ENCODE results near the gene F2R. TPM values are rescaled to one million over a fixed set of nuclear protein-coding genes. Genes with fewer than 3 reads are reported as not detected.
"Not testable (repeated sequence)": the region's sequence is repeated elsewhere in the genome, so short reads cannot be mapped to it uniquely, and the experiment has no call there.

Gene F2R
- polyA plus RNA-seq, 1 donor: 52.5 TPM

DNA sequence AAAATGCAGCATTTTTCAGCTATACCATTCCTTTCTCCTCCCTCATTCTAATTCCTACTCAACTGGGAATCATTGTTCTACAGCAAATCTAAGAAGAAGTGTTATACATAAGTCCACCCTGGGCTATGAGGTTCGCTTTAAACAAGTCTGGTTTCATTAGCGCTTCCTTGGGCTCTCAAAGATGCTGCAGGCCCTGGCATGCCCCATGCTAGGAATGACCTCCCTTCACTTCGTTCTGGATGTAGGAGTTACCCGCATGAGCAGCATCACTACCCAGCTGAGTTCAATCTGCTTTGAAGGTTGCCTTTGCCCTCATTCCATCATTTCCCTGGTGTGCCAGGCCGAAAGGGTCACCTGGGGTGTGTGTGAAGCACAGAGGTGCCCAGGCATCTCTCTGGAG, 35.4 kb downstream of the F2R start:
- Histone ChIP-seq H3K4me1 (ENCODE audit: control insufficient read depth, insufficient read depth, low read length) (no peaks in the 10 kb centered on the region), H3K9me3 (ENCODE audit: control insufficient read depth, low read depth, low read length) (no peaks in the 10 kb centered on the region), H3K27me3 (ENCODE audit: control insufficient read depth, insufficient read depth, low read length) (no peaks in the 10 kb centered on the region), H3K36me3 (ENCODE audit: control insufficient read depth, insufficient read depth, low read length) (no peaks in the 10 kb centered on the region), H3K27ac (ENCODE audit: low read length) (no peak overlapping the region), H3K4me3 (ENCODE audit: low read length) (no peak overlapping the region)
- no peak for DNase-seq
- no CpG with 5 or more reads among the region's 5 CpGs for WGBS (ENCODE audit: insufficient coverage, low lambda C conversion rate)

DNA sequence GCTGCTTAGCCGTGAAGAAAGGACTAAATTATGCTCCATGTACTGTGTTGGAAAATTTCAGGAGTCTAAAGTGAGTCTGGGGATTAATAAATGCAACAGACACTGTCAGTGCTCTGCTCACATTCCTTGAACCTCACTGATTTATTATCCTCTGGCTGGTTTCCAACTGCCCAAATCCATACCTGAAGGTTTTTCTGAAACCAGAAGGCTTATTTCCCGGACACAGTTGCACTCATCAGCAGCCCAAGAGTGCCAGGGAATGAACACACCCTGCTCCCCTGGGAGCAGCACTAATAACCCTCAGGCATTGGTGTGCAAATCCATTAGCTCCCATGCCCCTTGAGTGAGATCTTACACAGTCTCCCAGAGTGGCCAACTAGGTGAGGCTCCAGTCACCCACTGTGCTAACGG, 38.7 kb downstream of the F2R start:
- Histone ChIP-seq H3K27me3 (ENCODE audit: control insufficient read depth, insufficient read depth, low read length) (no peaks in the 10 kb centered on the region), H3K36me3 (ENCODE audit: control insufficient read depth, insufficient read depth, low read length) (no peaks in the 10 kb centered on the region), H3K4me3 (ENCODE audit: low read length) (no peak overlapping the region), H3K4me1 (ENCODE audit: control insufficient read depth, insufficient read depth, low read length) (peaks cover 3% of the 10 kb centered on the region), H3K9me3 (ENCODE audit: control insufficient read depth, low read depth, low read length) (no peaks in the 10 kb centered on the region), H3K27ac (ENCODE audit: low read length) (no peak overlapping the region)
- 100% methylated on average over 1 of the region's 3 CpGs for WGBS (ENCODE audit: insufficient coverage, low lambda C conversion rate)
- DNase-seq: no peak

DNA sequence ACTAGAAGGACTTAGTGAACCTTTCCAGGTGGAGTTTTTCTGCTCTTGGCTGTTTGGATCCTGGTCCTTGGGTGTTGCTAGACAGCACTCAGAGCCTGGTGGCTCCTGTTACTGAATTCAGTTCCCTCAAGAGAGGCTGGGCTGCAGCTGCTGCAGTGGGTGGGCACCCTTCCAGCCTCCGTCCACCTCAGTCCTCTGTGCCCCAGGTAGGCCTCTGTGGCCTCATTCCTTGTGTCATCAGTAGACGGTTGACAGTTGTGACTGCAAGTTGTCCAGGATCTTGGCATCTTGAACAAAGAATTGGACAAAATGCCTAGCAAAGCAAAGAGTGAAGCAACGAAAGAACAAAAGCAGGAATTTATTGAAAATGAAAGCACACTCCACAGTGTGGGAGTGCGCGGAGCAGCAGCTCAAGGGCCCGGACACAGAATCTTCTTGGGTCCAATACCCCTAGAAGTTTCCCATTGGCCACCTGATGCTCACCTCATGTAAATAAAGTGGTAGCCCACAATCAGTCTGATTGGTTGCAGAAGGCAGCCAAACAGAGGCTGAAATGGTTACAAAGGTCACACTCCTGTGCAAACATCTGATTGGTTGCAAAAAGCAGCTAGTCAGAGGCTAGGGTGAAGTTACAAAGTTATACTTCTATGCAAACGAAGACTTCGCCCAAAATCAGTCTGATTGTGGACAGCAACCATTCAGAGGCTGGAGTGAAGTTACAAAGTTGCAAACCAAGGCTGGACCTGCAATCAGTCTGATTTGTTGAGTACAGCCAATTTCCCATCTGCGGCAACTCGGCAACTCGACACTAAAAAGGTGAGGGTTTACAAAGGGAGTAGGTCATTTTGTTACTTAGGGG, 40.1 kb downstream of the F2R start:
- Histone ChIP-seq H3K9me3 (ENCODE audit: control insufficient read depth, low read depth, low read length) (no peaks in the 10 kb centered on the region), H3K36me3 (ENCODE audit: control insufficient read depth, insufficient read depth, low read length) (no peaks in the 10 kb centered on the region), H3K4me3 (ENCODE audit: low read length) (no peak overlapping the region), H3K27ac (ENCODE audit: low read length) (no peak overlapping the region), H3K4me1 (ENCODE audit: control insufficient read depth, insufficient read depth, low read length) (peaks cover 3% of the 10 kb centered on the region), H3K27me3 (ENCODE audit: control insufficient read depth, insufficient read depth, low read length) (no peaks in the 10 kb centered on the region)
- WGBS (ENCODE audit: insufficient coverage, low lambda C conversion rate): no CpG with 5 or more reads among the region's 11 CpGs
- no peak for DNase-seq

DNA sequence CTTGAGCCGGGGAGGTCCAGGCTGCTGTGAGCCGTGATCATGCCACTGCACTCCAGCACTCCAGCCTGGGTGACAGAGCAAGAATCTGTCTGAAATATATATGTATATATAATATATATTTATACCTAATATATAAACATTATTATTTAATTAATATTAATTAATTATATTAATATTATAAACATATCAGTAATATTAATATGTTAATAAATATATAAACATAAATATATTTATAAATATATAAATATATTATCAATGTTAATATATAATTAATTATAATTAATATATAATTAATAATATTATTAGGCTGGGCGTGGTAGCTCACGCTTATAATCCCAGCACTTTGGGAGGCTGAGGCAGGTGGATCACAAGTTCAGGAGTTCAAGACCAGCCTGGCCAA, 41.1 kb downstream of the F2R start:
- no peak for DNase-seq
- no CpG with 5 or more reads among the region's 4 CpGs for WGBS (ENCODE audit: insufficient coverage, low lambda C conversion rate)
- H3K4me1 ChIP-seq (ENCODE audit: control insufficient read depth, insufficient read depth, low read length): peaks cover 3% of the 10 kb centered on the region
- H3K27me3 ChIP-seq (ENCODE audit: control insufficient read depth, insufficient read depth, low read length): no peaks in the 10 kb centered on the region
- no peak overlapping the region for H3K27ac ChIP-seq (ENCODE audit: low read length)
- no peak overlapping the region for H3K4me3 ChIP-seq (ENCODE audit: low read length)
- H3K36me3 ChIP-seq (ENCODE audit: control insufficient read depth, insufficient read depth, low read length): no peaks in the 10 kb centered on the region
- no peaks in the 10 kb centered on the region for H3K9me3 ChIP-seq (ENCODE audit: control insufficient read depth, low read depth, low read length)

DNA sequence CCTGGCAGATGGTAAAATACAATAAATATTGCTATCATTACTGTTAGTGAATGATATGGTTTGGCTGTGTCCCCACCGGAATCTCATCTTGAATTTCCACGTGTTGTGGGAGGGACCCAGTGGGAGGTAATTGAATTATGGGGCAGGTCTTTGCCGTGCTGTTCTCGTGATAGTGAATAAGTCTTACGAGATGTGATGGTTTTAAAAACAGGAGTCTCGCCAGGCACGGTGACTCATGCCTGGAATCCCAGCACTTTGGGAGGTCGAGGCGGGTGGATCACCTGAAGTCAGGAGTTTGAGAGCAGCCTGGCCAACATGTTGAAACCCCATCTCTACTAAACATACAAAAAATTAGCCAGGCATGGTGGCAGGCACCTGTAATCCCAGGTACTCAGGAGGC, 45.2 kb downstream of the F2R start:
- H3K4me1 ChIP-seq (ENCODE audit: control insufficient read depth, insufficient read depth, low read length); DNase-seq; H3K9me3 ChIP-seq (ENCODE audit: control insufficient read depth, low read depth, low read length); H3K4me3 ChIP-seq (ENCODE audit: low read length); H3K36me3 ChIP-seq (ENCODE audit: control insufficient read depth, insufficient read depth, low read length); H3K27ac ChIP-seq (ENCODE audit: low read length); H3K27me3 ChIP-seq (ENCODE audit: control insufficient read depth, insufficient read depth, low read length): not testable (repeated sequence)
- no CpG with 5 or more reads among the region's 9 CpGs for WGBS (ENCODE audit: insufficient coverage, low lambda C conversion rate)

DNA sequence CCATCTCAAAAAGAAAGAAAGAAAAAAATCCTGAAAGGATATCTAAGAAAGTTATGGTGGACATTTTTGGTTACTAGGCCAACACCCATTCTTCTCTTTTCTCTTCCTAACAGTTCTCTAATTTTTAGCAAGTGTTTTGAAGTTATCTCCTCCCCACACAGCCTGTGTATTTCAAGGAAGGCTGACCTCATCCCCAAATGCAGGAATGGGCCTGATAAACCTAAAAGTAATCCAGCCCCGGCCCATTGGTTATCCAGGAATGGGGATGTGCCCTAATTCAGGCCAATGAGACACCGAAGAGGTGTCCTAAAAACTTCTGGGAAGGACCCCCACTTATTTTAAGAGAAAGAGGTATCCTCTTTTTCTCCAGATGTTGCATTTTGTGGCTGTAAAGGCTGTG, 46.6 kb downstream of the F2R start:
- Histone ChIP-seq H3K36me3 (ENCODE audit: control insufficient read depth, insufficient read depth, low read length) (no peaks in the 10 kb centered on the region), H3K27ac (ENCODE audit: low read length) (no peak overlapping the region), H3K4me1 (ENCODE audit: control insufficient read depth, insufficient read depth, low read length) (peaks cover 3% of the 10 kb centered on the region), H3K4me3 (ENCODE audit: low read length) (no peak overlapping the region), H3K9me3 (ENCODE audit: control insufficient read depth, low read depth, low read length) (no peaks in the 10 kb centered on the region), H3K27me3 (ENCODE audit: control insufficient read depth, insufficient read depth, low read length) (no peaks in the 10 kb centered on the region)
- WGBS (ENCODE audit: insufficient coverage, low lambda C conversion rate): no CpG with 5 or more reads among the region's 2 CpGs
- no peak for DNase-seq

DNA sequence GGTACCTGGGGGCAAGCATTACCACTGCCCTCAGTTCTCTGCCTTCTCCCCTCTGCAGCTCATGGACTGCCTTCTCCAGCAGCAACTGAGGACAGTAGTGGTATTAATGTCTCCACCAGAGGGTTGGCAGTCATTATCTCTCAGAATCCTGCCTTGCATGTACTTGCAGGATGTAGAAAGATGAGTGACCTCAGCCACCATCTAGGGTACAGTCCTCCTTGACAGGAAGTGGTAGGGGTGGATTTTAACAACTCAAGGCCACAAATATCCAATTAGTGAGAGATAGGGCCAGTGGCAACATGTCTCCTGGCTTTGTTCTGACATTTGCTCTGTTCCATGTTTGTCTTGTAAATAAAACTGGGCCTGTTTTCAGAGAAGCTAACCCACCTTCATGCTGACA, 47.2 kb downstream of the F2R start:
- Histone ChIP-seq H3K27ac (ENCODE audit: low read length) (no peak overlapping the region), H3K36me3 (ENCODE audit: control insufficient read depth, insufficient read depth, low read length) (no peaks in the 10 kb centered on the region), H3K9me3 (ENCODE audit: control insufficient read depth, low read depth, low read length) (no peaks in the 10 kb centered on the region), H3K4me1 (ENCODE audit: control insufficient read depth, insufficient read depth, low read length) (peaks cover 3% of the 10 kb centered on the region), H3K4me3 (ENCODE audit: low read length) (no peak overlapping the region), H3K27me3 (ENCODE audit: control insufficient read depth, insufficient read depth, low read length) (no peaks in the 10 kb centered on the region)
- DNase-seq: no peak

DNA sequence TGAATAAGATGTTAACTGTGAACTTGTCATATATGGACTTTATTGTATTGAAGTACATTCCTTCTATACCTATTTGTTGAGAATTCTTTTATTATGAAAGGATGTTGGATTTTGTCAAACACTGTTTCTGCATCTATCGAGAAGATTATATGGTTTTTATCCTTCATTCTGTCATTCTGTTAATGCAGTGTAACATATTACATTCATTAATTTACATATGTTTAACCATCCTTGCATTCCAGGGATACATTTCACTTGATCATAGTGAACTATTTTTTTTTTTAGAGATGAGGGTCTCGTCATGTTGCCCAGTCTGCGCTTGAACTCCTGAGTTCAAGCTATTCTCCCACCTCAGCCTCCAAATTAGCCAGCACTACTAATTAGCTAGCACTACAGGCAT, 48.4 kb downstream of the F2R start:
- no peak overlapping the region for H3K27ac ChIP-seq (ENCODE audit: low read length)
- no CpG with 5 or more reads among the region's 3 CpGs for WGBS (ENCODE audit: insufficient coverage, low lambda C conversion rate)
- H3K27me3 ChIP-seq (ENCODE audit: control insufficient read depth, insufficient read depth, low read length): no peaks in the 10 kb centered on the region
- no peaks in the 10 kb centered on the region for H3K9me3 ChIP-seq (ENCODE audit: control insufficient read depth, low read depth, low read length)
- no peak overlapping the region for H3K4me3 ChIP-seq (ENCODE audit: low read length)
- no peak for DNase-seq
- H3K36me3 ChIP-seq (ENCODE audit: control insufficient read depth, insufficient read depth, low read length): no peaks in the 10 kb centered on the region
- H3K4me1 ChIP-seq (ENCODE audit: control insufficient read depth, insufficient read depth, low read length): peaks cover 3% of the 10 kb centered on the region

DNA sequence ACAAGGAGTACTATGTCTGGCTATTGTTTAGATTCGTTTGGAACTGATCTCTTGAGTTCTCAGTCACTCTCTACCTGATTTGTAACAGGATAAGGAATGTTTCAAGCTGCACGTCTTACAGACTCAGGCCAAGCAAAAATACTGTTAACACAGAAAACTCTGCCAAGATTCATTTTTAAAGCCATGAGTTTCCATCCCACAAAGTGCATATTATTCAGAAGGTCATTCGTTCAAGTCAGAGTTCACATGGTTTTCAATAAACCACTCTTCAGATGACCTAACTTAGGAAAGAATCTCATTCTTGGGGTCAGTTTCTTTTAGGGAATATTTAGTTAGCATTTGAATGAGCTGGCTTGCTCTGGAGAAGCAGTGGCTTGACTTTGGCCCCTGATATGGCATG, 49.3 kb downstream of the F2R start:
- no peaks in the 10 kb centered on the region for H3K9me3 ChIP-seq (ENCODE audit: control insufficient read depth, low read depth, low read length)
- no peak for DNase-seq
- H3K4me1 ChIP-seq (ENCODE audit: control insufficient read depth, insufficient read depth, low read length): no peaks in the 10 kb centered on the region
- no peak overlapping the region for H3K27ac ChIP-seq (ENCODE audit: low read length)
- no peaks in the 10 kb centered on the region for H3K36me3 ChIP-seq (ENCODE audit: control insufficient read depth, insufficient read depth, low read length)
- H3K4me3 ChIP-seq (ENCODE audit: low read length): no peak overlapping the region
- WGBS (ENCODE audit: insufficient coverage, low lambda C conversion rate): no CpG with 5 or more reads among the region's 3 CpGs
- H3K27me3 ChIP-seq (ENCODE audit: control insufficient read depth, insufficient read depth, low read length): no peaks in the 10 kb centered on the region

DNA sequence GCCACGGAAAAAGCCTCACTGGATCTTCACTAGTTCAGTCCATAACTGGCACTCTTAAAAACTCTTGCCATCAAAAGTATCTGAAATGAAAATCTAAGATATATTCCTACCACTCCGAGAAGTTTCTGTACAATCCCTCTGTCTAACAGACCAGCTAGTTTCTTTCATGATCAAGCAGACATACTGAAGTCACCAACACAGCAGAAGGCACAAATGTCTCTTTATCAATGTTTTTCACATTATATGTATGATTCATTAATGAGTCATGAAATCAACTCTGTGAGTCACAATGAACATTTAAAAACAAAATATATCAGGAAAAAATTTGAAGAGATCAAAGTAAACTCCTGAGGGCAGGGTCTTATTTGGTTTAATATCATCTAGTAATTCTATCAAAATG, 50.8 kb downstream of the F2R start:
- Histone ChIP-seq H3K27me3 (ENCODE audit: control insufficient read depth, insufficient read depth, low read length) (no peaks in the 10 kb centered on the region), H3K4me3 (ENCODE audit: low read length) (no peak overlapping the region), H3K36me3 (ENCODE audit: control insufficient read depth, insufficient read depth, low read length) (no peaks in the 10 kb centered on the region), H3K4me1 (ENCODE audit: control insufficient read depth, insufficient read depth, low read length) (no peaks in the 10 kb centered on the region), H3K27ac (ENCODE audit: low read length) (no peak overlapping the region), H3K9me3 (ENCODE audit: control insufficient read depth, low read depth, low read length) (no peaks in the 10 kb centered on the region)
- WGBS (ENCODE audit: insufficient coverage, low lambda C conversion rate): no CpG with 5 or more reads among the region's 2 CpGs
- DNase-seq: no peak

DNA sequence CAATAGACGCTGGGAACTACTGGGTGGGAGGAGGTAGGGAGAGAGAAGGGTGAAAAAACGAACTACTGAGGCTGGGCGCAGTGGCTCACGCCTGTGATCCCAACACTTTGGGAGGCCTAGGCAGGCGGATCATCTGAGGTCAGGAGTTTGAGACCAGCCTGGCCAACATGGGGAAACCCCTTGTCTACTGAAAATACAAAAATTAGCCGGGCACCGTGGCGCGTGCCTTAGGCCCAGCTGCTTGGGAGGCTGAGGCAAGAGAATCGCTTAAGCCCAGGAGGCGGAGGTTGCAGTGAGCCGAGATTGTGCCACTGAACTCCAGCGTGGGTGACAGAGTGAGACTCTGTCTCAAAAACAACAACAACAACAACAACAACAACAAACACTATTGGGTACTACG, 55.1 kb downstream of the F2R start:
- not testable (repeated sequence) for H3K9me3 ChIP-seq (ENCODE audit: control insufficient read depth, low read depth, low read length); H3K4me1 ChIP-seq (ENCODE audit: control insufficient read depth, insufficient read depth, low read length); H3K36me3 ChIP-seq (ENCODE audit: control insufficient read depth, insufficient read depth, low read length); H3K27ac ChIP-seq (ENCODE audit: low read length); H3K4me3 ChIP-seq (ENCODE audit: low read length); DNase-seq; H3K27me3 ChIP-seq (ENCODE audit: control insufficient read depth, insufficient read depth, low read length)
- WGBS (ENCODE audit: insufficient coverage, low lambda C conversion rate): no CpG with 5 or more reads among the region's 14 CpGs
